ENCODE measurements around the gene NAT8.
"Not testable (repeated sequence)": the region's sequence is repeated elsewhere in the genome, so short reads cannot be mapped to it uniquely, and the experiment has no call there.

The NAT8 gene

GRCh38 chr2:73667239-73667638 lies 25.0 kb upstream of the NAT8 start:
- H3K9me2 ChIP-seq (replicated peaks; ENCODE audit: insufficient read depth, low read length); H3K9me3 ChIP-seq (replicated peaks; ENCODE audit: insufficient read depth, low read length); H3F3A ChIP-seq (ENCODE audit: insufficient read depth, low read length); DNase-seq; H3K79me2 ChIP-seq (ENCODE audit: low read length); H4K20me1 ChIP-seq (ENCODE audit: insufficient read depth, low read length); H3K4me2 ChIP-seq (ENCODE audit: low read depth, low read length); H3K36me3 ChIP-seq (replicated peaks; ENCODE audit: insufficient read depth, low read length); H3K4me1 ChIP-seq (ENCODE audit: low read length); H3K4me3 ChIP-seq (ENCODE audit: low read length); H3K9ac ChIP-seq (ENCODE audit: low read length); H3K27me3 ChIP-seq (replicated peaks; ENCODE audit: insufficient read depth, low read length); H2AFZ ChIP-seq (ENCODE audit: low read length); H3K27ac ChIP-seq (ENCODE audit: low read length): not testable (repeated sequence)

GRCh38 chr2:73654175-73654574 lies 12.0 kb upstream of the NAT8 start:
- Histone ChIP-seq H2AFZ (ENCODE audit: low read length) (no peak overlapping the region), H3K36me3 (replicated peaks; ENCODE audit: insufficient read depth, low read length) (no peaks in the 10 kb centered on the region)

GRCh38 chr2:73652348-73652747 lies 10.1 kb upstream of the NAT8 start:
- Histone ChIP-seq H3K36me3 (replicated peaks; ENCODE audit: insufficient read depth, low read length) (no peaks in the 10 kb centered on the region), H3K9me2 (replicated peaks; ENCODE audit: insufficient read depth, low read length) (no peaks in the 10 kb centered on the region)

More at GRCh38 chr2:73654175-73654574, 12.0 kb upstream of the NAT8 start:
- Histone ChIP-seq H3K4me2 (ENCODE audit: low read depth, low read length) (no peak overlapping the region), H3K4me1 (ENCODE audit: low read length) (no peaks in the 10 kb centered on the region), H3F3A (ENCODE audit: insufficient read depth, low read length) (no peaks in the 10 kb centered on the region), H3K4me3 (ENCODE audit: low read length) (no peak overlapping the region), H3K9me3 (replicated peaks; ENCODE audit: insufficient read depth, low read length) (no peaks in the 10 kb centered on the region), H3K79me2 (ENCODE audit: low read length) (no peaks in the 10 kb centered on the region), H3K9ac (ENCODE audit: low read length) (no peak overlapping the region), H3K27me3 (replicated peaks; ENCODE audit: insufficient read depth, low read length) (no peaks in the 10 kb centered on the region), H3K27ac (ENCODE audit: low read length) (no peak overlapping the region), H3K9me2 (replicated peaks; ENCODE audit: insufficient read depth, low read length) (no peaks in the 10 kb centered on the region), H4K20me1 (ENCODE audit: insufficient read depth, low read length) (no peaks in the 10 kb centered on the region)
- TF ChIP-seq EZH2 (optimal IDR thresholded peaks at IDR 0.05; ENCODE audit: low read depth, low read length) (no peak), EZH2phosphoT487 (IDR thresholded peaks at IDR 0.05; ENCODE audit: low read length) (no peak), CTCF (IDR thresholded peaks at IDR 0.05; ENCODE audit: low read length) (no peak)
- DNase-seq: no peak

More at GRCh38 chr2:73652348-73652747, 10.1 kb upstream of the NAT8 start:
- no peak overlapping the region for H3K4me2 ChIP-seq (ENCODE audit: low read depth, low read length)
- H3K9ac ChIP-seq (ENCODE audit: low read length): no peak overlapping the region
- no peak overlapping the region for H3K4me3 ChIP-seq (ENCODE audit: low read length)
- no peaks in the 10 kb centered on the region for H3K79me2 ChIP-seq (ENCODE audit: low read length)
- H3F3A ChIP-seq (ENCODE audit: insufficient read depth, low read length): no peaks in the 10 kb centered on the region
- no peak overlapping the region for H2AFZ ChIP-seq (ENCODE audit: low read length)
- TF ChIP-seq EZH2phosphoT487 (IDR thresholded peaks at IDR 0.05; ENCODE audit: low read length) (no peak), CTCF (IDR thresholded peaks at IDR 0.05; ENCODE audit: low read length) (no peak), EZH2 (optimal IDR thresholded peaks at IDR 0.05; ENCODE audit: low read depth, low read length) (no peak)
- H4K20me1 ChIP-seq (ENCODE audit: insufficient read depth, low read length): no peaks in the 10 kb centered on the region
- H3K9me3 ChIP-seq (replicated peaks; ENCODE audit: insufficient read depth, low read length): no peaks in the 10 kb centered on the region
- no peak overlapping the region for H3K27ac ChIP-seq (ENCODE audit: low read length)
- H3K27me3 ChIP-seq (replicated peaks; ENCODE audit: insufficient read depth, low read length): no peaks in the 10 kb centered on the region
- no peaks in the 10 kb centered on the region for H3K4me1 ChIP-seq (ENCODE audit: low read length)
- no peak for DNase-seq

Data from MM.1S (cell line).